A549 treated with AZD9567 at 1 μM for 4 hours (cell line): Measurements from ENCODE around the gene TWSG1. TPM values are rescaled to one million over a fixed set of nuclear protein-coding genes. Genes with fewer than 3 reads are reported as not detected.

Experiments used
- total RNA-seq: library from RNA; stranded (reverse); fragments of 200-300 nt; extraction: Qiagen RNA extraction; gene quantifications from 5 replicates; pipeline ENCODE4 v1.2.3, GENCODE V29; 2022; ENCODE audit not compliant: insufficient read depth

Gene TWSG1
- 14.2 to 19.5 TPM (median 18.1 TPM) in 5 replicates for total RNA-seq

DNA sequence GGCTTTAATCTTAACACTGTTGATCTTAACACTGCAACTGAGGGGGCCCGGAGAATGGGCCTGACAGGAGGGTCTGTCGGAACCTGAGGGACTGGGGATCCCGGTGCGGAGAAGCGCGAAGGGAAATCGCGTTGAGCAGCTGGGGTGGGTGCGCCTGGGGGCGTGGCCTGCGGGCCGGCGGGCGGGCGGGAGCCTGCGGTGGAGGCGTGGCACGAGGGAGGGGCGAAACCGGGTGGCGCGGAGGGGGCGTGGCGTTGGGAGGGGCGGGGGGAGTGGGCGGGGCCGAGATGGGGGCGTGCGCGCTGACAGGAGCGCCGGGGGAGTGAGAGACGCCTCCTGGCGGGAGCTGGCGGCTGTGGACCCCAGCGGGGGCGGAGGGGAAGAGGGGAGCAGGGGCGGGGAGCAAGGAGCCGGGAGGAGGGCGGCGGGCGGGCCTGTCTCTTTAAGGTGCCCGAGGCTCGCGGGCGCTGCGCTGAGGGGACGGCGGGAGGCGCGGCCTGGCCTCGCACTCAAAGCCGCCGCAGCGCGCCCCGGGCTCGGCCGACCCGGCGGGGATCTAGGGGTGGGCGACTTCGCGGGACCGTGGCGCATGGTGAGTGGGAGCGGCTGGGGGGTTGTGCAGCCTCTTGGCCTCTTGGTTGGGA lies at the start of gene TWSG1:
TSS of gene TWSG1 (plus strand) at position 445 of the 644 bp plus-strand sequence. CDS start 2,457 bp downstream, outside the sequence.

Other genes with a start within 250 kb of the TWSG1 start
- gene NDUFV2, start 232.1 kb upstream of the TWSG1 start, total RNA-seq, result 116 to 146 TPM (median 121 TPM) in 5 replicates
- 2.7 to 5.3 TPM (median 4.0 TPM) in 5 replicates for gene ANKRD12, start 198.0 kb upstream of the TWSG1 start, total RNA-seq
- gene RALBP1, start 140.7 kb downstream of the TWSG1 start, total RNA-seq, result 26.1 to 36.1 TPM (median 30.1 TPM) in 5 replicates